ENCODE results near the gene TSPAN3.

The TSPAN3 gene

DNA sequence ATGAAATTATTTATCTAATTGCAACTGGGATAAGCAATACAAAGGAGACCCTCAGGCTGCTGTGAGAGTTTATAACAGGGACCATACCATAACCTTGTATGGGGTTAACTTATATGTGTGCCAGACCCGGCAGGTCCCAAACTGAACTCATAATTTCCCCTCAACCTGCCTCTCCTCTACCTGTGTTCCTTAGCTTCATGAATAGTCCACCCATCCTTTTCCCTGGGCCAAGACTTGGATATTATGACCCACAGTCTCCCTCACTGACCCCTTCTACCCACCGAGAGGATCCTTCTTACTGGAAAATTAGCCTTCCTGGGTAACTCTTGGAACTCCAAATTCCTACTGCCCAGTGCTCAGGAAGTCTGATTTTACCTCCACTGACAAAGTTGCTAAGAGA, 3.4 kb upstream of the TSPAN3 start:
- DNase-seq (ENCODE audit: low read depth) = no peak
- TF ChIP-seq, protein P1, sequence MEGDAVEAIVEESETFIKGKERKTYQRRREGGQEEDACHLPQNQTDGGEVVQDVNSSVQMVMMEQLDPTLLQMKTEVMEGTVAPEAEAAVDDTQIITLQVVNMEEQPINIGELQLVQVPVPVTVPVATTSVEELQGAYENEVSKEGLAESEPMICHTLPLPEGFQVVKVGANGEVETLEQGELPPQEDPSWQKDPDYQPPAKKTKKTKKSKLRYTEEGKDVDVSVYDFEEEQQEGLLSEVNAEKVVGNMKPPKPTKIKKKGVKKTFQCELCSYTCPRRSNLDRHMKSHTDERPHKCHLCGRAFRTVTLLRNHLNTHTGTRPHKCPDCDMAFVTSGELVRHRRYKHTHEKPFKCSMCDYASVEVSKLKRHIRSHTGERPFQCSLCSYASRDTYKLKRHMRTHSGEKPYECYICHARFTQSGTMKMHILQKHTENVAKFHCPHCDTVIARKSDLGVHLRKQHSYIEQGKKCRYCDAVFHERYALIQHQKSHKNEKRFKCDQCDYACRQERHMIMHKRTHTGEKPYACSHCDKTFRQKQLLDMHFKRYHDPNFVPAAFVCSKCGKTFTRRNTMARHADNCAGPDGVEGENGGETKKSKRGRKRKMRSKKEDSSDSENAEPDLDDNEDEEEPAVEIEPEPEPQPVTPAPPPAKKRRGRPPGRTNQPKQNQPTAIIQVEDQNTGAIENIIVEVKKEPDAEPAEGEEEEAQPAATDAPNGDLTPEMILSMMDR (conservative IDR thresholded peaks at IDR 0.05; ENCODE audit: low read depth, low read length) = no peak
- no peak overlapping the region for H3K4me3 ChIP-seq (ENCODE audit: low read depth, low read length)

DNA sequence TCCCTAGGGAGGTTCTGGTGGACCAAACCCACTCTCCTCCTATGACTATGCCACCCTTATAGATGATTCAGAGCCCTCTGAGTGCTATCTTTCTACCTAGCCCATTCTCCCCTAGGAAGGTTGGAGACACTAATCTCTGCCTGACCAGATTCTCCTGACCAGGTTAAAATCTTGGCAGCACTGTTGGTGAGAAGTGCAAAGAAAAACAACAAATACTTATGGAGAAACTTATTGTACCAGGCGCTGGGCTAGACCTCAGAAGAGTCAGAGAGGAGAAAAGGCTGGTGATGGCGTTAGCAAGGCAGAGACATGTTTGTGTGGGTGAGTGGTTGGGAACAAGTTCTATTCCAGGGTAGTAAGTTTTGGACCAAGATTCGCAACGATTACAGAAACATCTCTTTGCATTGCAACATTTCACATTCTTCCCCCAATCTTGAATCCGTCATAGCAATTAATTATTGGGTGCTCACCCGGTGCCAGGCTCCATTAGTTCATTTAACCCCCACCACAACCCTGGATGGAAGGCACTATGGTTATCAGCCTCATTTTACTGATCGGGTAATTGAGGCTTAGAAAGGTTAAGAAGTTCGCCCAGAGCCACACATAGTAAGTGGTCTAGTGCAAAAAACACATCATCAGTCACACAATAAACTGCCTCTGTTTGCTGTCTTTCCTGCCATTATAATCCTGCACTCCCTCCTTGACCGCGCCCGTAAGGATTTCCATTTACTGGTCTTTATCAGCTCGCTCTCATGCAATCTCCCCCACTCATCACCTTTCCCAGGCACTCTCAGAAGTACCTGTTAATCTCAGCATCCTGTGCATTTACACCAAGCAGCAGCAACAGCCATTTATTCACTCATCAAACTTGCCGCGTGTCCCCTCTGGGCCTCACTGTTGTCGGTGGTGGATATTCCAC, 655 bp upstream of the TSPAN3 start:
- TF ChIP-seq, protein P1 (conservative IDR thresholded peaks at IDR 0.05; ENCODE audit: low read depth, low read length) = no peak
- no peak for DNase-seq (ENCODE audit: low read depth)
- H3K4me3 ChIP-seq (ENCODE audit: low read depth, low read length) = no peak overlapping the region

DNA sequence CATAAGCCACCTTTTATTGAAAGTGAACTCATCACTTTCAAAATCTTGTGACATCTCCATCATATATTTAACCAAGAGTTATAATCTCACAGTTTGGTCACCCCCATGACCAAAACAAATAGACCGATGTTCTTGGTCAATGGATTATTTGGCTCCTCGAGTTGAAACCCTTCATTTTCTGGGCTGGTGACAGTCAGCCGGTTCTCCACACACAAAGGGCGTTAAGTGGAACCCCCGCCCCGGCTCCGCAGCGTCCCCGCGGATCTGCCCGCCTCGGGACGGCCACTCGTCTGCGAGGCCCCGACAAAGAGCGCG, 772 bp downstream of the TSPAN3 start:
- TF ChIP-seq, protein P1 (conservative IDR thresholded peaks at IDR 0.05; ENCODE audit: low read depth, low read length) = no peak
- DNase-seq (ENCODE audit: low read depth) = no peak
- H3K4me3 ChIP-seq (ENCODE audit: low read depth, low read length) = peak overlapping the region; percentile 75

- peak overlapping the region; percentile 75 for H3K4me3 ChIP-seq (ENCODE audit: low read depth, low read length)
- DNase-seq (ENCODE audit: low read depth) = no peak
- TF ChIP-seq, protein P1 (conservative IDR thresholded peaks at IDR 0.05; ENCODE audit: low read depth, low read length) = no peak
Observed at GRCh38 chr15:77069521-77070121, 1.3 kb downstream of the TSPAN3 start.

DNA sequence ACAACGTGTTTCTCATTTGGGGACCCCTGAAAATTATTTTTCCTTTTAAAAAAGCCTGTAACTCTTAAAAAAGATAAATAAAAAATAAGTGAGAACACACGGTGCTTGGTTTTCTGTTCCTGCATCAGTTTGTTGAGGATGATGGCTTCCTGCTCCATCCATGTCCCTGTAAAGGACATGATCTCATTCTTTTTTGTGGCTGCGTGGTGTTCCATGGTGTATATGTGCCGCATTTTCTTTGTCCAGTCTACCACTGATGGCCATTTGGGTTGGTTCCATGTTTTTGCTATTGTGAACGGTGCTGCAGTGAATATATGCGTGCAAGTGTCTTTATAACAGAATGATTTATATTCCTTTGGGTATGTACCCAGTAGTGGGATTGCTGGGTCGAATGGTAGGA, 2.3 kb downstream of the TSPAN3 start:
- no peak overlapping the region for H3K4me3 ChIP-seq (ENCODE audit: low read depth, low read length)
- no peak for DNase-seq (ENCODE audit: low read depth)
- TF ChIP-seq, protein P1 (conservative IDR thresholded peaks at IDR 0.05; ENCODE audit: low read depth, low read length) = no peak

DNA sequence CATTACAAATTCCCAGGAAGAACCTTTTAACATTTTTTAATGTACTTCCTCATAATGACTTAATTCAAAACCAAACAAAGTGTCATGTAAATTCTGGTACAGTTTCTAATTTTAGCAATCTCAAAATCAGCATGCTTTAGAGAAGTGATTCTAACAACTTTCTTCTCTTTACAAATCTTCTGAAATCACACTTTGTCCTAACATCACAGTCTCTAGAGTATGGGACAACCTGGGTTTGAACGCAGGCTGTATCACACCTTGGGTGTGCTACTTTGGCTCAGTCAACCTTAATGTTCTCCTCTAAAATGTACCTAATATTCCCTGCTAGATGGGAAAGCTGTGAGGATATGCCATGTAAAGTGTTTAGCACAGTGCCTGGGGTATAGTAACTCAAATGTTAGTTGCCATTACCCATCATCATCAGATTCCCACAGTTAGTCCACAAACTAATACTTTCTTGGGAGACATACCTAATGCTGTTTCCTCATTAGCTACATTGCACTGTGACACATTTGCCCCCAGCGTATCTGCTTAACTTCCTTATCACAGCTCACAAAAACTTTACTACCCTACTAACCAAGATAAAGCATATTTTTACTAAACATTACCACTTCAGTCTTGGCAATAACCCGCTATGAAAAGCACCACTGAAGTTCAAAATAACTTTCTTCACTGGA, 3.1 kb downstream of the TSPAN3 start:
- H3K4me3 ChIP-seq (ENCODE audit: low read depth, low read length) = no peak overlapping the region
- DNase-seq (ENCODE audit: low read depth) = no peak
- TF ChIP-seq, protein P1 (conservative IDR thresholded peaks at IDR 0.05; ENCODE audit: low read depth, low read length) = no peak

Data from choroid plexus epithelial cell (primary cell).